Neural cell (in vitro differentiated cells): ENCODE measurements around the gene PPP4R3C. TPM values are rescaled to one million over a fixed set of nuclear protein-coding genes. Genes with fewer than 3 reads are reported as not detected.

ENCODE experiments used
- H2AFZ ChIP-seq: fragments of 200-600, 300-800 bp; sonication (generic), shearing (Covaris generic); 2 replicates; pipeline ENCODE4 v1.6.0; 2014; ENCODE audit warnings: low read depth, mild to moderate bottlenecking, antibody characterized with exemption, low read length, moderate library complexity
- H3F3A ChIP-seq: fragments of 200-600 bp; shearing (Covaris generic); 2 replicates; pipeline ENCODE4 v1.6.1; 2016; ENCODE audit warnings: mild to moderate bottlenecking, moderate library complexity, mixed read lengths, antibody characterized with exemption, low read length; ENCODE audit not compliant: insufficient read depth, poor library complexity, severe bottlenecking
- H3K27ac ChIP-seq: fragments of 200-600, 300-800 bp; sonication (generic), shearing (Covaris generic); 2 replicates; pipeline ENCODE4 v1.5.1; 2014; ENCODE audit warnings: mild to moderate bottlenecking, low read length, moderate library complexity
- H3K27me3 ChIP-seq: fragments of 300-800, 200-600 bp; sonication (generic), shearing (Covaris generic); 2 replicates; pipeline ENCODE4 v1.6.0; 2014; ENCODE audit warnings: mild to moderate bottlenecking, low read depth, low read length, moderate library complexity; ENCODE audit not compliant: insufficient read depth
- H3K36me3 ChIP-seq: fragments of 300-800, 200-600 bp; sonication (generic), shearing (Covaris generic); 2 replicates; pipeline ENCODE4 v1.5.1; 2014; ENCODE audit warnings: mild to moderate bottlenecking, antibody characterized with exemption, low read length, moderate library complexity; ENCODE audit not compliant: insufficient read depth
- H3K4me2 ChIP-seq: fragments of 300-800, 200-600 bp; sonication (generic), shearing (Covaris generic); 2 replicates; pipeline ENCODE4 v1.6.0; 2014; ENCODE audit warnings: mild to moderate bottlenecking, low read length
- H3K4me3 ChIP-seq: fragments of 300-800, 200-600 bp; sonication (generic), shearing (Covaris generic); 2 replicates; pipeline ENCODE4 v1.5.1; 2014; ENCODE audit warnings: mild to moderate bottlenecking, low read length, moderate library complexity
- H3K79me2 ChIP-seq: fragments of 200-600 bp; shearing (Covaris generic); replicated peaks from 2 replicates; pipeline ENCODE4 v1.6.0; 2014; ENCODE audit warnings: mild to moderate bottlenecking, low read length, moderate library complexity; ENCODE audit not compliant: insufficient read depth
- H3K9ac ChIP-seq: fragments of 300-800, 200-600 bp; sonication (generic), shearing (Covaris generic); 2 replicates; pipeline ENCODE4 v1.6.1; 2016; ENCODE audit warnings: mild to moderate bottlenecking, low read length, mixed read lengths
- H3K9me2 ChIP-seq: fragments of 200-600 bp; shearing (Covaris generic); 2 replicates; pipeline ENCODE4 v1.6.1; 2016; ENCODE audit warnings: mild to moderate bottlenecking, low read length, mixed read lengths; ENCODE audit not compliant: insufficient read depth
- H3K9me3 ChIP-seq: fragments of 200-600, 300-800 bp; sonication (generic), shearing (Covaris generic); 2 replicates; pipeline ENCODE4 v1.6.1; 2016; ENCODE audit warnings: mild to moderate bottlenecking, mixed run types, low read length, moderate library complexity, mixed read lengths
- H4K20me1 ChIP-seq: fragments of 200-600 bp; shearing (Covaris generic); 2 replicates; pipeline ENCODE4 v1.6.1; 2016; ENCODE audit warnings: mild to moderate bottlenecking, mixed run types; ENCODE audit not compliant: insufficient read depth
- EP300 ChIP-seq: fragments of 450-650 bp; conservative IDR thresholded peaks from 2 replicates; pipeline ENCODE4 v1.6.1; 2014; ENCODE audit warnings: antibody characterized with exemption, mild to moderate bottlenecking, moderate library complexity; ENCODE audit not compliant: poor library complexity, severe bottlenecking
- EZH2 ChIP-seq: fragments of 200-600, 300-800 bp; shearing (Covaris generic), sonication (generic); IDR thresholded peaks from 2 replicates; pipeline ENCODE4 v1.6.1; 2014; ENCODE audit warnings: antibody characterized with exemption, low read length, borderline replicate concordance, mild to moderate bottlenecking; ENCODE audit not compliant: insufficient read depth, poor library complexity, severe bottlenecking
- MXI1 ChIP-seq: fragments of 450-650 bp; conservative IDR thresholded peaks from 2 replicates; pipeline ENCODE4 v1.6.1; 2014; ENCODE audit warnings: antibody characterized with exemption, mild to moderate bottlenecking; ENCODE audit not compliant: poor library complexity, severe bottlenecking
- POLR2AphosphoS5 ChIP-seq: IDR thresholded peaks from 2 replicates; pipeline ENCODE4 v1.6.1; 2012
- RAD21 ChIP-seq: fragments of 450-650 bp; conservative IDR thresholded peaks from 2 replicates; pipeline ENCODE4 v1.6.1; 2014; ENCODE audit warnings: antibody characterized with exemption, mild to moderate bottlenecking, moderate library complexity
- SMC3 ChIP-seq: fragments of 450-650 bp; conservative IDR thresholded peaks from 2 replicates; pipeline ENCODE4 v1.6.1; 2014; ENCODE audit warnings: antibody characterized with exemption, mild to moderate bottlenecking, moderate library complexity; ENCODE audit not compliant: poor library complexity
- TAF1 ChIP-seq: IDR thresholded peaks from 2 replicates; pipeline ENCODE4 v1.6.1; 2012; ENCODE audit warnings: low read depth
- polyA plus RNA-seq: library from polyadenylated mRNA; depleted of rRNA; stranded (reverse); fragments of >200 nt; gene quantifications from 2 replicates; pipeline ENCODE4 v1.2.3, GENCODE V29; 2014
- TF ChIP-seq, protein P1 (sequence below): IDR thresholded peaks from 2 replicates; pipeline ENCODE4 v1.6.1; 2012; ENCODE audit warnings: borderline replicate concordance
- TF ChIP-seq, protein P2 (sequence below): fragments of 450-650 bp; IDR thresholded peaks from 2 replicates; pipeline ENCODE4 v1.5.1; 2014; ENCODE audit warnings: antibody characterized with exemption, mild to moderate bottlenecking, moderate library complexity; ENCODE audit not compliant: poor library complexity, severe bottlenecking

The PPP4R3C gene
- polyA plus RNA-seq, 1 donor from 2014 or later, result not detected

- Histone ChIP-seq H3K36me3 (no peaks in the 10 kb centered on the region), H3K9me2 (no peaks in the 10 kb centered on the region), H3K27ac (no peak overlapping the region), H3K27me3 (no peaks in the 10 kb centered on the region), H3F3A (no peaks in the 10 kb centered on the region), H3K4me3 (no peak overlapping the region), H3K79me2 (no peaks in the 10 kb centered on the region), H4K20me1 (no peaks in the 10 kb centered on the region), H3K9me3 (no peaks in the 10 kb centered on the region), H3K9ac (no peak overlapping the region), H3K4me2 (no peak overlapping the region), H2AFZ (no peak overlapping the region)
- TF ChIP-seq, protein P1, sequence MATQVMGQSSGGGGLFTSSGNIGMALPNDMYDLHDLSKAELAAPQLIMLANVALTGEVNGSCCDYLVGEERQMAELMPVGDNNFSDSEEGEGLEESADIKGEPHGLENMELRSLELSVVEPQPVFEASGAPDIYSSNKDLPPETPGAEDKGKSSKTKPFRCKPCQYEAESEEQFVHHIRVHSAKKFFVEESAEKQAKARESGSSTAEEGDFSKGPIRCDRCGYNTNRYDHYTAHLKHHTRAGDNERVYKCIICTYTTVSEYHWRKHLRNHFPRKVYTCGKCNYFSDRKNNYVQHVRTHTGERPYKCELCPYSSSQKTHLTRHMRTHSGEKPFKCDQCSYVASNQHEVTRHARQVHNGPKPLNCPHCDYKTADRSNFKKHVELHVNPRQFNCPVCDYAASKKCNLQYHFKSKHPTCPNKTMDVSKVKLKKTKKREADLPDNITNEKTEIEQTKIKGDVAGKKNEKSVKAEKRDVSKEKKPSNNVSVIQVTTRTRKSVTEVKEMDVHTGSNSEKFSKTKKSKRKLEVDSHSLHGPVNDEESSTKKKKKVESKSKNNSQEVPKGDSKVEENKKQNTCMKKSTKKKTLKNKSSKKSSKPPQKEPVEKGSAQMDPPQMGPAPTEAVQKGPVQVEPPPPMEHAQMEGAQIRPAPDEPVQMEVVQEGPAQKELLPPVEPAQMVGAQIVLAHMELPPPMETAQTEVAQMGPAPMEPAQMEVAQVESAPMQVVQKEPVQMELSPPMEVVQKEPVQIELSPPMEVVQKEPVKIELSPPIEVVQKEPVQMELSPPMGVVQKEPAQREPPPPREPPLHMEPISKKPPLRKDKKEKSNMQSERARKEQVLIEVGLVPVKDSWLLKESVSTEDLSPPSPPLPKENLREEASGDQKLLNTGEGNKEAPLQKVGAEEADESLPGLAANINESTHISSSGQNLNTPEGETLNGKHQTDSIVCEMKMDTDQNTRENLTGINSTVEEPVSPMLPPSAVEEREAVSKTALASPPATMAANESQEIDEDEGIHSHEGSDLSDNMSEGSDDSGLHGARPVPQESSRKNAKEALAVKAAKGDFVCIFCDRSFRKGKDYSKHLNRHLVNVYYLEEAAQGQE, result no peak
- no peak for TF ChIP-seq RAD21
- no peak for TF ChIP-seq EP300
- TF ChIP-seq EZH2, result no peak
- TF ChIP-seq POLR2AphosphoS5, result no peak
- no peak for TF ChIP-seq SMC3
- TF ChIP-seq, protein P2, sequence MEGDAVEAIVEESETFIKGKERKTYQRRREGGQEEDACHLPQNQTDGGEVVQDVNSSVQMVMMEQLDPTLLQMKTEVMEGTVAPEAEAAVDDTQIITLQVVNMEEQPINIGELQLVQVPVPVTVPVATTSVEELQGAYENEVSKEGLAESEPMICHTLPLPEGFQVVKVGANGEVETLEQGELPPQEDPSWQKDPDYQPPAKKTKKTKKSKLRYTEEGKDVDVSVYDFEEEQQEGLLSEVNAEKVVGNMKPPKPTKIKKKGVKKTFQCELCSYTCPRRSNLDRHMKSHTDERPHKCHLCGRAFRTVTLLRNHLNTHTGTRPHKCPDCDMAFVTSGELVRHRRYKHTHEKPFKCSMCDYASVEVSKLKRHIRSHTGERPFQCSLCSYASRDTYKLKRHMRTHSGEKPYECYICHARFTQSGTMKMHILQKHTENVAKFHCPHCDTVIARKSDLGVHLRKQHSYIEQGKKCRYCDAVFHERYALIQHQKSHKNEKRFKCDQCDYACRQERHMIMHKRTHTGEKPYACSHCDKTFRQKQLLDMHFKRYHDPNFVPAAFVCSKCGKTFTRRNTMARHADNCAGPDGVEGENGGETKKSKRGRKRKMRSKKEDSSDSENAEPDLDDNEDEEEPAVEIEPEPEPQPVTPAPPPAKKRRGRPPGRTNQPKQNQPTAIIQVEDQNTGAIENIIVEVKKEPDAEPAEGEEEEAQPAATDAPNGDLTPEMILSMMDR, result no peak
- no peak for TF ChIP-seq MXI1
- TF ChIP-seq TAF1, result no peak
These were observed 16.7 kb downstream of the PPP4R3C start for GRCh38 chrX:27446423-27446822.

DNA sequence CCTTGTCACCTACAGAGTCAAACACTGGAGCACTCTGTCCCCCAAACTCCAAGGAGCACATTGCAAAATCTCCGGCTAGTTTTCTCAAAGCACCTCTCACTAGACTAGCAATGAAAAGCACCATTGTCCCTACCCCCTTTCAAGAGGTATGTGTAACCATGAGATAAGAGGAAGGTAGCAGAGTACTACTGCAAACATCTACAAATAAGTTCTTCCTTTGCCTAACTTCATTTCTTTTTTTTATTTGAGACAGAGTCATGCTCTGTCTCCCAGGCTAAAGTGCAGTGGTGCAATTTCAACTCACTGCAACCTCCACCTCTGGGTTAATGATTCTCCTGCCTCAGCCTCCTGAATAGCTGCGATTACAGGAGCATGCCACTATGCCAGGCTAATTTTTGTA is 17.7 kb downstream of the PPP4R3C start:
- Histone ChIP-seq H3K79me2 (no peaks in the 10 kb centered on the region), H3K4me3 (no peak overlapping the region), H2AFZ (no peak overlapping the region), H3F3A (no peaks in the 10 kb centered on the region), H3K27ac (no peak overlapping the region), H3K4me2 (no peak overlapping the region), H3K36me3 (no peaks in the 10 kb centered on the region), H3K9me3 (no peaks in the 10 kb centered on the region), H3K9me2 (no peaks in the 10 kb centered on the region), H3K27me3 (no peaks in the 10 kb centered on the region), H4K20me1 (no peaks in the 10 kb centered on the region), H3K9ac (no peak overlapping the region)
- no peak for TF ChIP-seq EP300
- TF ChIP-seq, protein P2, result no peak
